Stimulated activated CD8-positive, alpha-beta memory T cell treated with anti-CD3 and anti-CD28 coated beads, Interleukin-12 subunit alpha, Interleukin-12 subunit beta, amount 100 ng/mL, for 1 hour (primary cell): ENCODE measurements around the gene SPON1.
"Not testable (repeated sequence)": the region's sequence is repeated elsewhere in the genome, so short reads cannot be mapped to it uniquely, and the experiment has no call there.

Source experiments
- DNase-seq: peaks from one replicate; pipeline ENCODE4 v3.0.0-alpha.2; 2020; ENCODE audit warnings: low read depth

SPON1 gene

DNA sequence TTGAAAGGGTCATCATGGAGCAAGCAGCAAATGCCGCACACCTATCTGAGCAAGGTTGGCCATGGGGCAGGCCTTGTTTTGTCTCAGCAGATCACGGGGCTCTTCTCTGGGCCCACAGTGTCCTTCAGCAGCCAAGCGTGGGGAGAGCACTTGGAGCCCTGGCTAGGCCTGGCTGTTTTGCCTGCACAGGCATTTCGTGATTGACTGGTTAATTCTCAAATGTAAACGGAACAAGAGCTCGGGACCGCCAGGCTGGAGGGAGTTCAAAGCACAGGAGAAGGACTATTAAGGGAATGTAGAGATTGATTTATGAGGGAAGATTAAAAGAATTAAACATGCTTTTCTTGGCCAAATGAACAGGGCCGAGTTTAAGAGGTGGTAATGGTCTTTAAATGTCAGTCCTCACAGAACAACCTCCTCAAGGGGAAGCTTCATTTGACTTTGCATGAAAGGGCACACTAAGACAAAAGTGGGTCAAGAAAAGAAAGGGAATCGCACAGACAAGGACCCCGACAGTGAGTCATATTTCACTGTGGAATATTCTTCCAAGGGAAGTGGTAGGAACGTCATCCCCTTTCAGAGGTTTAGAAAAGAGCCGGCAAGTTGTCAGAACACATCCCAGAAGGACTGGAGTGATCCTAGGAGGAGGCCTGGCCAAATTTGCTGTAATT is 20.7 kb downstream of the SPON1 start:
- DNase-seq = no peak

DNA sequence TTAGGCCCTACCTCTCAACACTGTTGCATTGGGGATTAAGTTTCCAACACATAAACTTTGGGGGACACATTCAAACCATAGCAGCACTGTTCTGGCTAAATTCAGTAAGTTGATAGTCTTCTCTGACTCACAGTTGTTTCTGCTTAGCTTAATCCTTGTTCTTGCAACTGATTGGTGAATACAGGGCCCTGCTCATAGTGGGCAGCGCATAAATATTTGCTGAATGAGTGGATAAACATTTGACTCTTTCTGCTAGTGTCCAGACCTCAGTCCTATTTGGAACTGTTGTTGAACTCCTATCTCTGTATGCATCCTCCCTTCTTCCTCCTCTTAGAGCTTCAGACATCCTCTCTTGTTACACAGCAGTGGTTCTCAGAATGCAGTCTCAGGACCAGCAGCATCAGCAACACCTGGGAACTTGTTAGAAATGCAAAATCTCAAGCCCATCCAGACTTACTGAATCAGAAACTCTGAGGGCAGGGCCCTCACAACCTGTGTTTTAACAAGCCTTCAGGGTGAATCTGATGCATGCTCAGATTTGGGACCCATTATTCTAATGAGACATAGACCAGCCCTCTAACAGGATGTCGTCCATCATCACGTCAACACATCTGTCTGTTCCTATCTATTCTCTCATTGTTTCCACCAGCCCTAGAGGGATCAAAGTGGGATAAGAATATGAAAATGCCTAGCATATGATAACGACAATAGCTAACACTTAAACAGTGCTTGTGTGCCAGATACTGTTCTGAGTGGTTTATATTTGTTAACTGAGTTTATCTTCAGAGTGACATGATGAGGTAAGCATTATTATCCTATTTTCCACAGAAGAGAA is 22.3 kb downstream of the SPON1 start:
- no peak for DNase-seq

DNA sequence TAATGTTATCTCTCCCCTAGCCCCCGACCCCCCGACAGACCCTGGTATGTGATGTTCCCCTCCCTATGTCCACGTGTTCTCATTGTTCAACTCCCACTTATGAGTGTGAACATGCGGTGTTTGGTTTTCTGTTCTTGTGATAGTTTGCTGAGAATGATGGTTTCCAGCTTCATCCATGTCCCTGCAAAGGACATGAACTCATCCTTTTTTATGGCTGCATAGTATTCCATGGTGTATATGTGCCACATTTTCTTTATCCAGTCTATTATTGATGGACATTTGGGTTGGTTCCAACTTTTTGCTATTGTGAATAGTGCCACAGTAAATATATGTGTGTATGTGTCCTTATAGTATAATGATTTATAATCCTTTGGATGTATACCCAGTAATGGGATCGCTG is 24.2 kb downstream of the SPON1 start:
- DNase-seq = not testable (repeated sequence)

DNA sequence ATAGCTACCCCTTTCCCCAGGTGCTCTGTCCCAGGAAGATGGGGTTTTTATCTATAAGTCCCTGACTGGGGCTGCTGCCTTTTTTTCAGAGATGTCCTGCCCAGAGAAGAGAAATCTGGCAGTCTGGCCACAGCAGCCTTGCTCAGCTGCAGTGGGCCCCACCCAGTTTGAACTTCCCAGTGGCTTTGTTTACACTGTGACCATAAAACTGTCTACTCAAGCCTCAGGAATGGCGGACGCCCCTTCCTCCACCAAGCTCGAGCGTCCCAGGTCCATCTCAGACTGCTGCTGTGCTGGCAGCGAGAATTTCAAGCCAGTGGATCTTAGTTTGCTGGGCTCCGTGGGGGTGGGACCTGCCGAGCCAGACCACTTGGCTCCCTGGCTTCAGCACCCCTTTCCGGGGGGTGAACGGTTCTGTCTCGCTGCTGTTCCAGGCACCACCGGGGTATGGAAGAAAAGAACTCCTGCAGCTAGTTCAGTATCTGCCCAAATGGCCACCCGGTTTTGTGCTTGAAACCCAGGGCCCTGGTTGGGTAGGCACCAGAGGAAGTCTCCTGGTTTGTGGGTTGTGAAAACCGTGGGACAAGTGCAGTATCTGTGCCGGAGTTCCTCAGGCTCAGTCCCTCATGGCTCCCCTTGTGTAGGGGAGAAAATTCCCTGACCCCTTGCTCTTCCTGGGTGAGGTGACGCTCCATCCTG is 29.8 kb downstream of the SPON1 start:
- DNase-seq = not testable (repeated sequence)

DNA sequence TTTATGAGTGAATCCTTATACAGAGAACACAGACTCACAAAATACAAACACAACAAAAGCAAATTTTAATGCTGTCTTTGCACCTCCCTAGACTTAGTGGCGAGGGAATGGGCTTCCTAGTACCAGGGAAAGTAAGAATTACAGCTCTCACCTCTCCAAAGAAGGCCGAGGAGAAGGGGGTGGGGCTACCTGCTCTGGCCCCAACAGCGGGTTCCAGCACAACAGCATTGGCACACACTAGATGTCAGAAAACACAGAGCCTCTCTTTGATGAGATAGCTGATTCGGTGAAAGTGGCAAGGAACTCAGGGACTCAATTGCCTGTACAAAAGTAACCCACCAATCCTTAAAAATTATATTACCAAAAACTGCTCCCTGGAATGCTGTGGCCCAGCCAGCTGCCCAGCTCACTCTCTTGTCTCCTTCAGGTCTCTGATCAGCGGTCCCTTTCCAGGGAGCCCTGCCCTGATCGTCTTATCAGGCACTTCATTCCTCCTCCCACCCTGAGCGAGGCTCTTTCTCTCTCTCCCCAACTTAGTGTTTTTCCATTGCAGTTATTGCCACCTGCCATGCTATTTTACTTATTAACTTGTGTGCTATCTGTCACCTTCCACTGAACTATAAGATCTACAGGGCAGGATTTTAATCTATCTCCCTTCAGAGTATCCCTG is 30.7 kb downstream of the SPON1 start:
- no peak for DNase-seq

DNA sequence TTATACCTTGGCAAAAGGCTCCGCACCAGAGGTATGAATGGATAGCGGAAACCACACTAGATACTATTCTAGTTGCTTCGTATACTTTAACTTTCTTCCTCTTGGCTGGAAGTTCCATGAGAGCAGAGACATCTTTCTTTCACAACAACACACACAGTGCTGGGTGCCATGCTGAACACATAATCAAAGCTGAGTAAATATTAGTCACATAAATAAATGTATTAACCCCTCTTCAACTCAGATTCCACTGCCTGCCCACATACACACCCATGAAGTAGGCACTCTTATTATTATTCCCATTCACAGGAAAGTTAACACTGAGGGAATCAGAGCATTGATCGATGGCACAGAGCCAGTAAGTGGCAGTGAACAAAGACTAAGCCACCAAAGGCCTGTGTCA is 35.4 kb downstream of the SPON1 start:
- DNase-seq = no peak

DNA sequence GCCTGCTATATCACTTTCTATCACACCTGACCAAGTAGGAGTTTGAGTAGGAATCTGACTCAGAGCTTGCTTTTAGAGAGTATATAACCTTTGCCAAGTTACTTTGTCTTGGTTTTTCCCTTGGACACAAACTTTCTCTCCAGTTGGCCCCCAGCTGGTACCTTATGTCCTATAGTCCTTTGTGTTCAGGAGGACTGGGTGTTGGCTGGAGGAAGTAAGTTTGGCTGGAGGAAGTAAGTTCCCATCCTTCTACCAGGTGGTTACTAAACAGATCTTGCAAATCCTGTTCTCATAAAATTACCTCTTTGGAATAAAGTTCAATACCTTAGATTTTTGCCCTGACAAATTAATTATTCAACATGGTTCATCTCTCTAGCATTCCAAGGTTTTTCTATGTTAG is 37.2 kb downstream of the SPON1 start:
- no peak for DNase-seq

DNA sequence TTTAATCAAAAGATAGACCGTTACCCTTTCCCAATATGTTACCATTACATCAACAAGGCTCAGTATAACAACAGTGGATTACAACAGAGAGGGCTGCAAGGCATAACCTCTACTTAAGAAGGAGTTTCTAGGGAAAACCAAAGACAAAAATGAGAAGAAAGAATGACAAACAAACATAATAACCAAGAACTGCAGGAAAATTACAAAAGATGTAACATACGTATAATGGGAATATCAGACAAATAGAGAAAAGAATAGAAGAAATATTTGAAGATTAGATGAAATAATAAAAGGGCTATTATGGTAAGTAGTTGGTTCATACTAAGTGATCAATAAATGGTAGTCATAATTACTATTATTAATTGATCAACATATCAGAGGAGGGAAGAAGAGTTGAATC is 39.1 kb downstream of the SPON1 start:
- DNase-seq = no peak

DNA sequence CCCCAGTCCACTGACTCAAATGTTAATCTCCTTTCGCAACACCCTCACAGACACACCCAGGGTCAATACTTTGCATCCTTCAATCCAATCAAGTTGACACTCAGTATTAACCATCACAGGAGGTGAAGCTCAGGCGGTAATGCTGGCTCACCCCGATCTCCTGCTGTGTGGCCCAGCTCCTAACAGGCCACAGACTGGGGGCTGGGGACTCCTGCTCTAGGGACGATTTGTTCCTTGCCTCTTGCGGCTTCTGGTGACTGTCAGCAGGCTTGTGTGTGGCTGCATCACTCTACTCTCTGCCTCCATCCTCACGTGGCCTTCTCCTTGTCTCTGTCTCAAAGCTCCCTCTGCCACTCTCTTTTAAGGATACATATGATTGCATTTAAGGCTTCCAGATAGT is 45.0 kb downstream of the SPON1 start:
- no peak for DNase-seq

DNA sequence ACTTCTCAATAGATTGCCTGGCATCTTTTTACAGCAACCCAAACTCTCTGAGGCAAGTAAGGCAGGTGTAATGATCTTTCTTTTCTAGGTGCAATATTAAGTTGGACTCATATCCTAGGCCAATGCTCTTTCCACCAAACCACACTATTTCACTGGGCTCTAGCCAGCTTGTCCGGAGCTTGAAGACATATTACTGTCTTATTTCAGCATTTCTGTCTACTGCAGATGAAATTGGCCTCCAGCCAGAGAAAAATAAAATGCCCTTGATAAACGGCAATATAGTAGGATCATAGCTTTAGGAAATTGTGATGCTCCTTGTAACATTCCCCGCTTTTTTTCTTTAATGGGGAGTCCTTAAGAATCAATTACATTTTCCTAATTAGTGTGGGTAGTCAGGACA is 48.1 kb downstream of the SPON1 start:
- no peak for DNase-seq

DNA sequence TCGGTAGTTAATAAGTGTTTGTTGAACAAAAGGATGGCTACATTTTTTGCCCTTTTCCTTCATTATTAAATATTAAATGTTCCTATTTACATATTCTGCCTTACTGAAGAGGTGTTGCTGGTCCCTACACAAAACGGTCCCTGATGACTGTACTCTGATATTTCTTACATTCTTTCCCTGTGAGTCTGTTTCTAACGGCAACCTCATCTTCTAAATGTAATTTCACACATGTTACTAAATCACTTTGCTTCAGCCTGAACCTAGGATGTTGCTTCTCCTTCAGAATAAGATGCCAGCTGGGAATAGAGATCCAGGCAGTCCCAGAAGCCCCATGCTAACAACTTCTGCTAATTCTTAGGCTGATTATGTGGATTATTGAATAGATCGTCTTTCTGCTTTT is 50.3 kb downstream of the SPON1 start:
- DNase-seq = no peak

DNA sequence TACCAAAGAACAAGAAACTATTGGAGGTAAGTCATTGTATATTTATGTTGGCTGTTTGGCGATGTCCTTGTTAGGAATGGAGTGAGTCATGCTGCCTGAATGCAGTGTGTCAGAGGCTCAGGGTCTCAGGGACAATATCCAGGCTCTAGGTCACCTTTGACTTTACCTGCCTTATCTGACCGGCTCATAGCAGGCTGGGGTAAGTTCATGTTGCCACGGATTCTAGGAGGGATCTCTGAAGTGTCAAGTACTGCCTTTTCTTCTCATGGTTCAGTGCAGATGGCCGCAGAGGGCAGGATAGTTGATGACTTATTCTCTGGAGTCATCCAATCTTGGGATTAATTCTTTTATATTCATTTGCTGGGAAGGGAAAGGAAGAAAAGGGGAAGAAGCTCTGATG is 53.2 kb downstream of the SPON1 start:
- no peak for DNase-seq

DNA sequence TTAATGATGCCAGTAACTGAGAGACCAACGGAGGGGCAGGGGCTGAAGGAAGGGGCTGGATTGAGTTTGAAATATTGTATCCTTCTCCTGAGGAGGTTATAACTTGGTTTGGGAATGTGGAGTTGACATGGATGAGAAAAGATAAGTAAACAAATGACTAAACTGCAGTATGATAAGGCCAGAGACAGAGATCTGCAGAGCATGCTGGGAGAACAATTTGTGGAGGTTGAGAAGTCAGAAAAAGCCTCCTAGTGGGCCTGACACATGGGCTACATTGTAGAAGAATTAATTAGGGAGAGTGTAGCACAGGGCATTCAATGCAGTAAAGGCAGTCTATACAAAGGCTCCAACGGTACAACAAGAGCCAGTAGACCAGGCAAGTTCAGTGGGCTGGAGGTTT is 55.9 kb downstream of the SPON1 start:
- DNase-seq = no peak

DNA sequence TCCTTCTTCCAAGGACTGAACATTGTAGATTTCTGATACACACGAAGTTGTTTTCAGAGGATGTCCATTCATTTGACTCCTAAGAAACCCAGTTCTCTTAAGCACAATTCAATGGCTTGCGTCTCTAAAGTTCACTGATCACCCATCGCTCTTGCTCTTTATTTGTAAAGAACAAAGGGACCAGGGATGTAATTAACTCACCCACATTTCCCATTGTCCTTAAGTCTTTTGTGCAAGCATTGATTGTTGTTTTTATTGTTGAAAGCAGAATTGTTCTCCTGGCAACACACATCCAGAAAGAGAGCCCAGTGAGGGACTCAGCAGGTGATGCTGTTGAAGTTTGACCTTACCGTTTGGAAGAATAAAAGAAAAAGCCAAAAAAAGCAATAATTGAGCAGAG is 59.2 kb downstream of the SPON1 start:
- no peak for DNase-seq

DNA sequence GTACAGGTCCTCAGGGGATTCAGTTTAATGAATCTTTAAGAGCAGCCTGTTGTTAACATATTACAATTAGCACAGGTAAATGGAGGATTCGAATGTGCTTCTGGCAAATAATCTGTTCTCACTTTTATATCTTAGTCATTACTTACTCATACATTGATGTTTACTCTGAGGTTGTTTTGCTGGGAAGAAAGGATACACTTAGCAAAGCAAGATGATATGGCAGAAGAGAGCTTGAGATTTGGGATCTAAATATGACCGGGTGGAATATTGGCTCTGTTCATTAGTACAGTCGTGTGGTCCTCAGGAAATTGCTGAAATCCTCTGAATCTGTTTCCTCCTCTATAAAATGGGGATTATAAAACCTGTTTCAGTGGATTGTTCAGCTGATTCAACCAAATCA is 59.7 kb downstream of the SPON1 start:
- no peak for DNase-seq

DNA sequence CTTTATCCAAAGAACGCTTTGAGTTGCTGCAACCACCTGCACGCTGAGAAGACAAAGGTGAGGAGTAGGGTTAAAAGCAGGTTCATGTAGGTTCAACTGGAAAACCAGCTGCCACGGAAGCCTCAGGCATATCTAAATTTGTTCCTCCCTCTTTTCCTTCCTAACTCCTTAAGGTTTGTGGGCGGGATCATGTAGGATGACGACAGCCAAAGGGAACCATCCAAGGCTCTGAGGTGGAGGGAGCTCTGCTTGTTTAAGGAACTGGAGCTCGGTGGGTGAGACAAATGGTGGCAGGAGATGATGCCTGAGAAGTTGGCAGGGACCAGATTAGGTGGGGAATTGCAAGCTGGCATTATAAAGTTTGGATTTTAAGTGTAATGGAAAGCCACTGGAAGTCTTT is 60.3 kb downstream of the SPON1 start:
- no peak for DNase-seq

DNA sequence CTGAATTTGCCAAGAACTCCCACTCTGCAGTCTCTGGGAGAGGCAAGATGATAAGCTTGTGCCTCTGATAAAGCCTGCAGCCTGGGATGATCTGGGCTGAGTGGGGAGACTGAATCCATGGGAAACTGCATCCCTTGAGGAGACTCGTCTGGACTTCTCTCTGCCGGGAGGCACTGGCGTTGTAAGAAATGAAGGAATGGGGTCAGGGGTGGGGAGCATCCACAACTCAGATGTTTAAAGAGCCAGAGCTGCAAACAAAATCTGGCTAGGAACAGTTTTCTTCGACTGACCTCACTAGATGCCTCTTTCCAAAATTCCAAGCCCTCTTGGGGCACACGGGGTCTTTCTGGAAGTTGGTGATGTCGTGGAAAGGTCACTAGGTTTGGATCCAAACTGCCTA is 64.4 kb downstream of the SPON1 start:
- no peak for DNase-seq

DNA sequence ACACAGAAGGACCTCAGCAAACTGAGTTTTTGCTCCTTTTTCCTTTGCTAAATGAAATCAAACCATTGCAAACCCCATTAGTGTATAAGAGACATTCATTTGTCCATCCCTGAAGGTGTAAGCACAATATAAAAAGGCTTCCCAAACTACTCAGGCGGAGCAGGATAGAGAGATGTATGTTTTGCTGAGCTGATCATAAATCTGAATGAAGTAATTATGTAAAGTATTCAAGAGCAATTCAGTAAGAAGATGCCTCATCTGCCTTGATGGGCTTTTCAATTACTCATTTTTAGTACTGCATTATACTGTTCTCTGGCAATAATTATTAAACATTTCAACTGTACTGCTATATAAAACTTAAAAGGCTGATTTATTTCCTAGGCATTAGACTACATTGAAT is 65.0 kb downstream of the SPON1 start:
- DNase-seq = no peak

DNA sequence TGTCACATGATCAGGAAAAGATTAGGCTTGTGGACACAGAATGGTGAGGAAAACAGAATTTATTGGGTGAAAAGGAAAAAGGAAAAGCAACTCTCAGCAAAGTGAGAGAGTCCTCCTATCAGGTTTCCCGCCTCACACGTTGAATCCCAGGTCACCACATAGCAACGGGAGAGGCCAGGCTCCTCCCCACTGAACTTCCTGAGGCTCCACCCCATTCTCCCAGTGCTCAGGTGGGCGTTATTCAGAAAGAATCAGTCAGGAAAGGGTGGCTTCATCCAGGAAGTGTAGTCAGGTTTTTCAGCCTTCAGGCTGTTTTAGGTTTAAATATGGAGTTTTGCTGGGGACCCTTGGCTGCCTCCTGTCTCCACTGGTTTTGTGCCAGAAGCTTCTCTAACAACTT is 66.9 kb downstream of the SPON1 start:
- DNase-seq = no peak

DNA sequence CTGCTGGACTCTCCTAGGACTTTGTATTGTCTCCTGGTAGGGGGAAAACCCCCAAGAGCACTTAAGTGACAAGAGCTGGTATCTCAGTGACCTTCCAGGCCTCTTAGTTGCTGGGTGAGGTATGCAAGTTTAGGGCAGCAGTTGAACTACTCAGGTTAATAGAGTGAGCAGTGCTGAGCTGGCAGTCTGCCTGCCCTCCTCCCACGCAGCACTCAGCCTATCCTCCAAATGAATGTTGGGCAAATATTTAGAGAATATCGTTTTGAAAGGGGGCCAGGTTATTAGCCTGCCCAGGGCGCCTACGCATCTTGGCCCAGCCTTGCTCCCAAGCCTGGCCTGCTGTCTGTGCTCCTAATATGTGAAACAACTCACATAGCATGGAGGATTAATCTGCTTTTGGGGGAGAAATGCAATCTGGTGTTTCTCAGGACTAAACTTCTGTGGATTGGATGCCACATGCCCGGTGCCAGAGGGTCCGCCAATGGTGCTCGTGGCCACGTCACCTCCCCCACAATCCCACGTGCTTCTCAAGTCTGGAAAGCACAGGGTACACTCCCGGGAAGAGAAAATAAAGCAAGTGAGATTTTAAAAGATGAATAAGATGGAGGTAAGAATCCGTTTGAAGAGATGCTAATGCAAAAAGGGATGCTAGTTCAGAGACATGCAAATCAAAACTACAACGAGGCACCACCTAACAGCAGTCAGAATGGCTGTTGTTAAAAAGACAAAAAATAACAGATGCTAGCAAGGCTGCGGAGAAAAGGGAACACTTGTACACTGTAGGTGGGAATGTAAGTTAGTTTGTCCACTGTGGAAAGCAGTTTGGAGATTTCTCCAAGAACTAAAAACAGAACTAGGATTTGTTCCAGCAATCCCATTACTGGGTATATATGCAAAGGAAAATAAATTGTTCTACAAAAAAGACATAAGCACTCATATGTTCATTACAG is 67.7 kb downstream of the SPON1 start:
- DNase-seq = no peak

DNA sequence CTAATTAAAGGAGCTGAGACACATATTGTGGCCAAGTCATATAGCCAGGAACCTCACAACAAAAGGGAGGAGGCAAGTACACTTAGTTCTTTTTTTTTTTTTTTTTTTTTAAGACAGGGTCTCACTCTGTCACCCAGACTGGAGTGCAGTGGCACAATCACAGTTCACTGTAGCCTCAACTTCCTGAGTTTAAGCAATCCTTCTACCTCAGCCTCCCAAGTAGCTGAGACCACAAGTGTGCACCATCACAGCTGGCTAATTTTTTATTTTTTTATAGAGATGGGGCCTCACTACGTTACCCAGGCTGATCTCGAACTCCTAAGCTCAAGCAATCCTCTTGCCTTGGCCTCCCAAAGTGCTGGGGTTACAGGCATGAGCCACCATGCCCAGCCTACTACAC is 73.0 kb downstream of the SPON1 start:
- not testable (repeated sequence) for DNase-seq

DNA sequence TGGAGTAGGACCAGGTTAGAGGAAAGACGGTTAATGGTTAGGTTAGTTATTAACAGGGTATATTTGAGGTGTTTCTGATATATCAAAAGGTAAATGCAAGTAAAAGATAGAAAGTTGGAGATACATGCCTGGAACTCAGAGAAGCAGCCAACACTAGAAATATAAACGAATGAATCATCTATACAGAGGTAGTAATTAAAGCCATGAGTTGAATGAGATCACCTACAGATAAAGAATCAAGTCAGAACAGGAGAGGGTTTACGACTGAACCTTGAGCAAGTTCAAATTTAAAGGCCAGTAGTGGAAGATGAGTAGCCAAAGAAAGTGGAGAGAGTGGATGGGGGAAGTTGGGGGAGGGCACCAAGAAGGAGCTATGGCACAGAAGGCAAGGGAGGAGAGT is 73.9 kb downstream of the SPON1 start:
- no peak for DNase-seq
